Neural cell (in vitro differentiated cells): ENCODE results near the gene KIF6.

Source experiments
- CTCF ChIP-seq: fragments of 450-650 bp; IDR thresholded peaks from 2 replicates; pipeline ENCODE4 v1.5.1; 2014; ENCODE audit warnings: antibody characterized with exemption, mild to moderate bottlenecking, moderate library complexity; ENCODE audit not compliant: poor library complexity, severe bottlenecking
- SMC3 ChIP-seq: fragments of 450-650 bp; conservative IDR thresholded peaks from 2 replicates; pipeline ENCODE4 v1.6.1; 2014; ENCODE audit warnings: antibody characterized with exemption, mild to moderate bottlenecking, moderate library complexity; ENCODE audit not compliant: poor library complexity

GRCh38 chr6:39498096-39498495, 227.1 kb downstream of the KIF6 start:
- TF ChIP-seq CTCF (no peak), SMC3 (no peak)
